ENCODE results near the gene PTGIS. TPM values are rescaled to one million over a fixed set of nuclear protein-coding genes. Genes with fewer than 3 reads are reported as not detected.

Gene PTGIS
- polyA plus RNA-seq, 3 donors from 2014 or later: not detected

GRCh38 chr20:49549801-49550551 lies 18.0 kb downstream of the PTGIS start:
- H3K27ac Mint-ChIP-seq: no peak overlapping the region
- H3K4me1 Mint-ChIP-seq: no peaks in the 10 kb centered on the region
- H3K4me3 Mint-ChIP-seq: no peak overlapping the region
- peaks cover 0 to 7% (median 5%) of the 10 kb centered on the region in 6 donors for H3K9me3 Mint-ChIP-seq
- H3K36me3 Mint-ChIP-seq: no peaks in the 10 kb centered on the region
- no peak for DNase-seq
- peaks cover 2 to 7% (median 2%) of the 10 kb centered on the region in 3 donors for H3K27me3 Mint-ChIP-seq (ENCODE audit: low read depth in 3 of 3)

GRCh38 chr20:49548371-49548947 lies 19.5 kb downstream of the PTGIS start:
- no peak for DNase-seq
- H3K4me1 Mint-ChIP-seq: no peaks in the 10 kb centered on the region
- H3K36me3 Mint-ChIP-seq: no peaks in the 10 kb centered on the region
- H3K9me3 Mint-ChIP-seq: peaks cover 0 to 7% (median 5%) of the 10 kb centered on the region in 6 donors
- H3K27me3 Mint-ChIP-seq (ENCODE audit: low read depth in 3 of 3): peaks cover 2 to 7% (median 2%) of the 10 kb centered on the region in 3 donors
- H3K27ac Mint-ChIP-seq: no peak overlapping the region
- H3K4me3 Mint-ChIP-seq: no peak overlapping the region

GRCh38 chr20:49545572-49545971 lies 22.4 kb downstream of the PTGIS start:
- Mint-ChIP-seq H3K27ac (no peak overlapping the region), H3K36me3 (no peaks in the 10 kb centered on the region), H3K4me3 (no peak overlapping the region), H3K4me1 (peaks cover 0 to 5% of the 10 kb centered on the region in 2 donors), H3K9me3 (peaks cover 0 to 7% (median 5%) of the 10 kb centered on the region in 6 donors), H3K27me3 (ENCODE audit: low read depth in 3 of 3) (peaks cover 0 to 4% (median 4%) of the 10 kb centered on the region in 3 donors)
- no peak for DNase-seq

GRCh38 chr20:49544535-49544934 lies 23.4 kb downstream of the PTGIS start:
- H3K4me3 Mint-ChIP-seq: no peak overlapping the region
- DNase-seq: no peak
- H3K27ac Mint-ChIP-seq: no peak overlapping the region
- H3K9me3 Mint-ChIP-seq: peaks cover 0 to 7% (median 5%) of the 10 kb centered on the region in 6 donors
- H3K27me3 Mint-ChIP-seq (ENCODE audit: low read depth in 3 of 3): peaks cover 0 to 4% (median 4%) of the 10 kb centered on the region in 3 donors
- H3K36me3 Mint-ChIP-seq: no peaks in the 10 kb centered on the region
- H3K4me1 Mint-ChIP-seq: peaks cover 0 to 5% of the 10 kb centered on the region in 2 donors

- Mint-ChIP-seq H3K9me3 (peaks cover 0 to 7% (median 5%) of the 10 kb centered on the region in 6 donors), H3K4me3 (no peak overlapping the region), H3K4me1 (peaks cover 0 to 5% of the 10 kb centered on the region in 2 donors), H3K36me3 (no peaks in the 10 kb centered on the region), H3K27me3 (ENCODE audit: low read depth in 3 of 3) (peaks cover 0 to 4% (median 4%) of the 10 kb centered on the region in 3 donors), H3K27ac (no peak overlapping the region)
- no peak for DNase-seq
These were observed 24.0 kb downstream of the PTGIS start for GRCh38 chr20:49543858-49544437.

DNA sequence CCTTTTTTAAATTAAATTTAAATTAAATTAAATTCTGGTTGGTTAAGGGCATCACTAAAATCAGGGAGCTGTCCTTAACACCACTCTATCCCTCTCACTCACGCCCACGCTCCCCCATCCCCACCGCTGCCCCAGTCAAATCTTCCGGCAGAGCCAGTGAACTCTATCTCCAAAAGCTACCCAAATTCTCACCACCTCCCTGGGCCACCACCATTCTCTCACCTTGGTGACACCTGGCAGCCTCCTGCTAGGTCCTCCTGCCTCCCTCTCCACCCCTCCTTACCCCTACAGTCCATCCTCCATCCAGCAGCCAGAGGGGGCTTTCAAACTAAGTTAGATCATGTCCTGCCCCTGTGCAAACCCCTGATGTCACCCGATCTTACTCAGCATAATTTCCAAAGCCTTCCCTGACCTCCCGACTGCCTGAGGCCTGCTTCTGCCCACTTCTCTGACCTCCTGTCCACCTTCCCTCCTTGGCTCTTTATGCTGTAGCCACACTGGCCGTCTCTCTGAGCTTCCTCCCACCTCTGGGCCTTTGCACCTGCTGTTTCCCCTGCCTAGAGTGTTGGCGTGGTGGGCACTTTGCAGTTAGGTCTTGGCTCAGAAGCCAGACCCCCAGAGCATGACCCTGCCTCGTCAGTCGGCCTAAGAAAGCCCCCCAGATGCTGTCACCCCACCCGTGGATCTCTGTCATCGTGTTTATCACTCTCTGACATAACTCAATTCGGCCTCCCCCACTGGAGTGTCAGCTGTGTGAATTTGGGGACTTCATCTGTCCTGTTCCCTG lies 24.7 kb downstream of the PTGIS start:
- no peaks in the 10 kb centered on the region for H3K36me3 Mint-ChIP-seq
- no peak overlapping the region for H3K4me3 Mint-ChIP-seq
- peak overlapping the region in 1 of 6 donors; percentile 24 for H3K27ac Mint-ChIP-seq
- H3K9me3 Mint-ChIP-seq: peaks cover 0 to 7% (median 5%) of the 10 kb centered on the region in 6 donors
- H3K4me1 Mint-ChIP-seq: peaks cover 0 to 5% of the 10 kb centered on the region in 2 donors
- DNase-seq: no peak
- H3K27me3 Mint-ChIP-seq (ENCODE audit: low read depth in 3 of 3): peaks cover 0 to 4% (median 4%) of the 10 kb centered on the region in 3 donors

GRCh38 chr20:49542514-49542991 lies 25.4 kb downstream of the PTGIS start:
- Mint-ChIP-seq H3K4me1 (peaks cover 0 to 5% of the 10 kb centered on the region in 2 donors), H3K27me3 (ENCODE audit: low read depth in 3 of 3) (peaks cover 0 to 8% (median 4%) of the 10 kb centered on the region in 3 donors), H3K36me3 (no peaks in the 10 kb centered on the region), H3K4me3 (no peak overlapping the region), H3K27ac (no peak overlapping the region), H3K9me3 (peaks cover 0 to 7% (median 5%) of the 10 kb centered on the region in 6 donors)
- no peak for DNase-seq

GRCh38 chr20:49541733-49542513 lies 26.0 kb downstream of the PTGIS start:
- H3K4me1 Mint-ChIP-seq: peaks cover 0 to 5% of the 10 kb centered on the region in 2 donors
- H3K9me3 Mint-ChIP-seq: peaks cover 0 to 7% (median 5%) of the 10 kb centered on the region in 6 donors
- peak overlapping the region in 1 of 6 donors; percentile 17 for H3K27ac Mint-ChIP-seq
- peak; percentile 34 to 64 (median 45) for DNase-seq
- no peak overlapping the region for H3K4me3 Mint-ChIP-seq
- peaks cover 0 to 11% (median 4%) of the 10 kb centered on the region in 3 donors for H3K27me3 Mint-ChIP-seq (ENCODE audit: low read depth in 3 of 3)
- no peaks in the 10 kb centered on the region for H3K36me3 Mint-ChIP-seq

- Mint-ChIP-seq H3K4me3 (no peak overlapping the region), H3K9me3 (peaks cover 0 to 7% (median 5%) of the 10 kb centered on the region in 6 donors), H3K27me3 (ENCODE audit: low read depth in 3 of 3) (peaks cover under 1 to 11% (median 4%) of the 10 kb centered on the region in 3 donors), H3K36me3 (no peaks in the 10 kb centered on the region), H3K4me1 (peaks cover 0 to 5% of the 10 kb centered on the region in 2 donors), H3K27ac (no peak overlapping the region)
- no peak for DNase-seq
These were observed 27.1 kb downstream of the PTGIS start for GRCh38 chr20:49540687-49541435.

DNA sequence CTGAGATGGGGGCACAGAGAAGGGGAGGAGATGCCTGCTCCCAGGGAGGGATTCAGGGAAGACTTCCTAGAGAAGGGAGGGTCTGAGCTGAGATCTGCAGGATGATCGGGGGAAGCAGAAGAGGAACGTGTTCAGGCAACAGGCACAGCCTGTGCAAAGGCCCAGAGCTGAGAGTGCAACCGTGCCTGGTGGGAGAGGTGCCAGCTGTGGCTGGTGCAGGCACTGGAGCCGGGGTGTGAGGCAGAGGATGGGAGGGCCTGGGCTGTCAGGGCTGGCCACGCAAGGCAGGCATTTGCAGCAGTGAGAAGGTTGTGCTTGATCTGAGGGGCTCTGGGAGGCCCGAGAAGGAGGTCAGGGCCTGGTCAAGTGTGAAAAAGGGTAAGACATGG lies 27.7 kb downstream of the PTGIS start:
- Mint-ChIP-seq H3K36me3 (no peaks in the 10 kb centered on the region), H3K4me3 (no peak overlapping the region), H3K27me3 (ENCODE audit: low read depth in 3 of 3) (peaks cover 1 to 11% (median 3%) of the 10 kb centered on the region in 3 donors), H3K9me3 (peaks cover 0 to 2% (median 2%) of the 10 kb centered on the region in 6 donors), H3K4me1 (peaks cover under 1 to 8% of the 10 kb centered on the region in 2 donors), H3K27ac (no peak overlapping the region)
- no peak for DNase-seq

- no peak overlapping the region for H3K4me3 Mint-ChIP-seq
- DNase-seq: no peak
- H3K36me3 Mint-ChIP-seq: no peaks in the 10 kb centered on the region
- H3K4me1 Mint-ChIP-seq: peaks cover 3 to 14% of the 10 kb centered on the region in 2 donors
- peaks cover 0 to 9% (median 4%) of the 10 kb centered on the region in 3 donors for H3K27me3 Mint-ChIP-seq (ENCODE audit: low read depth in 3 of 3)
- no peak overlapping the region for H3K27ac Mint-ChIP-seq
- H3K9me3 Mint-ChIP-seq: no peaks in the 10 kb centered on the region
These were observed 28.3 kb downstream of the PTGIS start for GRCh38 chr20:49539481-49540231.

- no peak for DNase-seq
- Mint-ChIP-seq H3K4me3 (no peak overlapping the region), H3K27ac (no peak overlapping the region), H3K27me3 (ENCODE audit: low read depth in 3 of 3) (peaks cover 0 to 9% (median 8%) of the 10 kb centered on the region in 3 donors), H3K9me3 (no peaks in the 10 kb centered on the region), H3K4me1 (peaks cover 7 to 20% of the 10 kb centered on the region in 2 donors), H3K36me3 (no peaks in the 10 kb centered on the region)
These were observed 29.0 kb downstream of the PTGIS start for GRCh38 chr20:49538950-49539349.
